ENCODE data around the gene CD300C. TPM values are rescaled to one million over a fixed set of nuclear protein-coding genes. Genes with fewer than 3 reads are reported as not detected.
"Not testable (repeated sequence)": the region's sequence is repeated elsewhere in the genome, so short reads cannot be mapped to it uniquely, and the experiment has no call there.

Gene CD300C
- total RNA-seq, 1 donor: 0.54 TPM

- no peak for DNase-seq (ENCODE audit: low read depth in 2 of 3, low spot score in 2 of 3)
These were observed 6.6 kb downstream of the CD300C start for GRCh38 chr17:74539281-74539820.

GRCh38 chr17:74536890-74537289 is 9.0 kb downstream of the CD300C start:
- DNase-seq (ENCODE audit: low read depth in 2 of 3, low spot score in 2 of 3): no peak

GRCh38 chr17:74532115-74532514 is 13.8 kb downstream of the CD300C start:
- peak in 2 of 3 donors; percentile 90 to 97 for DNase-seq (ENCODE audit: low read depth in 2 of 3, low spot score in 2 of 3)

DNA sequence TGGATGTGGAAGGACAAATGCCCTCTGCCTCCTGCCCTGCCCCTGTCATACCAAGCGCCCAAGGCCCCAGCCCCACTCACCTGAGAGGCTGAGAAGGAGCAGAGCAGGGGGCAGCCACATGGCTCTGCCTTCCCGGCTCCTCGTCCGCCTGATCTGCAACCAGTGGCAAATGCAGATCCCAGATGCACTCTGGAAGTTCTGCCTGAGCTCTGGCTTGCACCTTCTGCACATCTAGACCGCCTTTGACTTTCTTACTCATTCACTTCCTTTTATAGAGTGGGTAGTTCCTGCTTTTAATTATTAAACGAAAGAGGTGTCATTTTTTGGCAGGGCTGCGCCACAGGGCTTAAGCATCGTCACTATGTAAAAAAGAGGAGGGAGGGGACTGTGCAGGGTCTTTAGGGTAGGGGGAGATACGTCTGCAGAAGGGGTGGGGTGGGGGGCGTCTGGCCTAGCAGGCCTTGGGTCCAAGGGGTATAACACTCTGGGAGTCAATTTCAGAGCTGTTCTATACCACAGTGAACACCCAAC is 14.6 kb downstream of the CD300C start, which contains the start of gene CD300LB:
CD300LB (minus strand) TSS at position 245 of the 531 bp plus-strand sequence; CDS start at position 120, 125 bp downstream.
- peak in 1 of 3 donors; percentile 64 for DNase-seq (ENCODE audit: low read depth in 2 of 3, low spot score in 2 of 3)

- DNase-seq (ENCODE audit: low read depth in 2 of 3, low spot score in 2 of 3): no peak
These were observed 15.1 kb downstream of the CD300C start for GRCh38 chr17:74530831-74531150.

DNA sequence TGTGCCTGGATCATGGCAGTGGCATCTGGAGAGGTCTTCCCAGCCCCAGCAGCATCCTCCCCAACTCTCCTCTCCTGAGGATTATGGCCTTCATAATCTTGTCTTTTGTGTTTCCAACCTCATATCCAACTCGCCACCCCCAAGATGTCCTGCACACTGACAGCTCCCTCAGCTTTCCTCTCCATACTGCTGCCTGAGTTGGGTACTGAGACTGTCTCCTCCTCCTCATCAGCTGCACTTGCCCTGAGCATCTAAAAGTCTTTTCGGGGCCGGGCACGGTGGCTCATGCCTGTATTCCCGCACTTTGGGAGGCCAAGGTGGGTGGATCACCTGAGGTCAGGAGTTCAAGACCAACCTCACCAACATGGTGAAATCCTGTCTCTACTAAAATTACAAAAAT is 16.7 kb downstream of the CD300C start:
- no peak for DNase-seq (ENCODE audit: low read depth in 2 of 3, low spot score in 2 of 3)

GRCh38 chr17:74528491-74529199 is 17.3 kb downstream of the CD300C start:
- DNase-seq (ENCODE audit: low read depth in 2 of 3, low spot score in 2 of 3): no peak

- DNase-seq (ENCODE audit: low read depth in 2 of 3, low spot score in 2 of 3): no peak
These were observed 18.2 kb downstream of the CD300C start for GRCh38 chr17:74527756-74528155.

GRCh38 chr17:74527081-74527480 is 18.8 kb downstream of the CD300C start:
- DNase-seq (ENCODE audit: low read depth in 2 of 3, low spot score in 2 of 3): no peak

DNA sequence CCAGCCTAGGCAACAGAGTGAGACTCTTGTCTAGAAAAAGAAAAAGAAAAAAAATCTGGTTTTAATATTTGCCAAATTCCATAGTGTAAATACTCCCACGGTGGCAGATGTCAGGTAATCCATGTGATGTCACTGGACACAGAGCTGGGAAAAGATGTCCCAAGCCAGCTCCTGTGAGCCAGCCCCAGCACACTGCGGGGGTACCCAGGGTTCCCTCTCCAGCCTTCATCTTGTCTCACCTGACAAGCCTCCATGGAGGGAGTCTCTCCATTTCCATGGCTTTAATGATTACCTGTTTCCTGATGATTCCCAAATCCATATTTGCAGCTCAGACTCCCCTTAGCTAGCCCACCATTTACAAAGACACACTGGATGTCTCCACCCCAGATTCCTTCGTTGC is 19.2 kb downstream of the CD300C start:
- no peak for DNase-seq (ENCODE audit: low read depth in 2 of 3, low spot score in 2 of 3)

DNA sequence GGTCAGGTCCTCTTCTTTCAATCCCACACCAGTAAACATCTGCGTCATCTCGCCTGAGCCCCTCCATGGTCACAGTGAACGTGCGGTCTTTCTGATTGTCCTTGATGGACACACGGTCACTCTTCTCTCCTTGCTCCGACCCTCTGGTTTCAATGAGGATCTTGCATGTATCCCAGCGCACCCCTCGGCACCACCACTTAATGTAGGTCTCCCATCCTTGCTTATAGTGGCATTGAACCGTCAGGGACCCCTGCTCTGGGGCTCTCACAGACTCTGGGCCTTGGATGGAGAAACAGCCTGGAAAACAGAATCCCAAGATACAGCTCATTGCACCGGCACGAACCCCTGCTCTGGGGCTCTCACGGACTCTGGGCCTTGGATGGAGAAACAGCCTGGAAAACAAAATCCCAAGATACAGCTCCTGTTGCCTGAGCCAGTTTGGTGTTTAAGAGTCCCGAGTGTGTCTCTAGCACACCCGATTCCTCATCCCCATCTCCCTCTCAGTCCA is 20.1 kb downstream of the CD300C start:
- no peak for DNase-seq (ENCODE audit: low read depth in 2 of 3, low spot score in 2 of 3)

DNA sequence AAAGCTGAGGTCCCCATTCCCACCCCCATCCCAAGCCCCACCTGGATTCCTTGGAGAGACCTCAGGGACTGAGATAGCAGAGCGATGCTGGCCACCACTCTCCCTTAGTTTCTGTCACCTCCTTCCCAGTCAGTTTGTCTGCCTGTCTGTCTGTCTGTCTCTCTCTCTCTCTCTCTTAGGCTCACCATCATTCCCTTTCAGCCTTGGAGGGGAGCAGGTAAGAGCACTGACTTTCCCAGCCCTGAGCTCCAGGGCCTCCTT is 20.5 kb downstream of the CD300C start:
- no peak for DNase-seq (ENCODE audit: low read depth in 2 of 3, low spot score in 2 of 3)

GRCh38 chr17:74524653-74525464 is 21.1 kb downstream of the CD300C start:
- no peak for DNase-seq (ENCODE audit: low read depth in 2 of 3, low spot score in 2 of 3)

GRCh38 chr17:74523308-74523707 is 22.6 kb downstream of the CD300C start:
- no peak for DNase-seq (ENCODE audit: low read depth in 2 of 3, low spot score in 2 of 3)

GRCh38 chr17:74522381-74523105 is 23.4 kb downstream of the CD300C start:
- DNase-seq (ENCODE audit: low read depth in 2 of 3, low spot score in 2 of 3): no peak

GRCh38 chr17:74521701-74522201 is 24.2 kb downstream of the CD300C start:
- DNase-seq (ENCODE audit: low read depth in 2 of 3, low spot score in 2 of 3): peak in 1 of 3 donors; percentile 48

DNA sequence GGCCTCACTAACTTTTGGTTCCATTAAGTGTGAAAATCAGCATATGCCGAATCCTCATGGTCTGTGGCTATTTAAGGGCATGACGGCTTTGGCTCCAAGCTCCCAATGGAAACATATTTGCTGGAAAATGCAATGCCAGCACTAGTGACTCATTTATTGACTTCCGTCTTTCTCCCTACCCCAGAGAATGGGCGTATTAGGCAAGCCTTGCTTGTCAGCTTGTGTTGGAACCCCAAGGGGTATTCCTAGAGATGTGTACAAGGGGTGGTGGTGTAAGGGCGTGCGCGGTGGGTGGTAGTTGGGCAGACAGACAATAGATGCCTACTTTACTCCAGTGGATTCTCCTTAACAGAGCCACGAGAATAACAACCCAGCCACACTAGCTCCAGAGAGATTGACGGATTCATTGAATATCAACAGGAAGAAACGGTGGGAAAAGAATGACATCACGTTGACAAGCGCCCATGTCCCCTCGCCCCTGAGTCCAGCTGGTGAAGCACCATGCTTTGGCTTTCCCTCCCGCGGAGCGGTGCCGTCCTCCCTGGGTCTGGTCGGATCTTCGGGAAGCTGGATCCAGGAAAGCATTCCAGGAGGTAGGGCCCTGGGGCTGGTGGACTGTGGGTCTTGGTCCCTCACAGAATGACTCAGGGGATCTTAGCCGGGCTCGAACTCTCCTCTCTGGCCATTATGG is 25.0 kb downstream of the CD300C start:
- DNase-seq (ENCODE audit: low read depth in 2 of 3, low spot score in 2 of 3): no peak

- peak in 2 of 3 donors; percentile 80 to 87 for DNase-seq (ENCODE audit: low read depth in 2 of 3, low spot score in 2 of 3)
These were observed 25.9 kb downstream of the CD300C start for GRCh38 chr17:74520016-74520434.

GRCh38 chr17:74518413-74518981 is 27.4 kb downstream of the CD300C start:
- DNase-seq (ENCODE audit: low read depth in 2 of 3, low spot score in 2 of 3): not testable (repeated sequence)
